Measurements from ENCODE around the gene RBCK1.

GRCh38 chr20:427849-428657 lies 20.0 kb downstream of the RBCK1 start:
- TF ChIP-seq CTCF (IDR thresholded peaks at IDR 0.05) (no peak), POLR2A (IDR thresholded peaks at IDR 0.05) (no peak)

Measured in adrenal gland (tissue), 5 donors.